ENCODE measurements around the gene TRIM74. TPM values are rescaled to one million over a fixed set of nuclear protein-coding genes. Genes with fewer than 3 reads are reported as not detected.
"Not testable (repeated sequence)": the region's sequence is repeated elsewhere in the genome, so short reads cannot be mapped to it uniquely, and the experiment has no call there.

The TRIM74 gene
- total RNA-seq, 2 experiments from 2014 or later = 0.72 to 0.86 TPM

- H3K27me3 Mint-ChIP-seq (ENCODE audit: low read depth); DNase-seq; intact Hi-C loops (cut with micrococcal nuclease); CTCF ChIA-PET; H3K27ac Mint-ChIP-seq; H3K4me1 Mint-ChIP-seq (ENCODE audit: low read depth); H3K9me3 Mint-ChIP-seq; H3K4me3 Mint-ChIP-seq; H3K36me3 Mint-ChIP-seq (ENCODE audit: low read depth): not testable (repeated sequence)
These were observed 5.5 kb upstream of the TRIM74 start for GRCh38 chr7:72974781-72975180.

GRCh38 chr7:72971505-72971904, 2.2 kb upstream of the TRIM74 start:
- CTCF ChIA-PET; H3K27me3 Mint-ChIP-seq (ENCODE audit: low read depth); H3K9me3 Mint-ChIP-seq; DNase-seq; H3K4me1 Mint-ChIP-seq (ENCODE audit: low read depth); H3K36me3 Mint-ChIP-seq (ENCODE audit: low read depth); H3K4me3 Mint-ChIP-seq; H3K27ac Mint-ChIP-seq; intact Hi-C loops (cut with micrococcal nuclease): not testable (repeated sequence)

- H3K36me3 Mint-ChIP-seq (ENCODE audit: low read depth); H3K27ac Mint-ChIP-seq; H3K27me3 Mint-ChIP-seq (ENCODE audit: low read depth); H3K4me1 Mint-ChIP-seq (ENCODE audit: low read depth); H3K9me3 Mint-ChIP-seq; H3K4me3 Mint-ChIP-seq; intact Hi-C loops (cut with micrococcal nuclease); CTCF ChIA-PET; DNase-seq: not testable (repeated sequence)
These were observed 422 bp upstream of the TRIM74 start for GRCh38 chr7:72969688-72970087.

- H3K4me1 Mint-ChIP-seq (ENCODE audit: low read depth); CTCF ChIA-PET; H3K4me3 Mint-ChIP-seq; H3K27ac Mint-ChIP-seq; H3K27me3 Mint-ChIP-seq (ENCODE audit: low read depth); H3K36me3 Mint-ChIP-seq (ENCODE audit: low read depth); intact Hi-C loops (cut with micrococcal nuclease); H3K9me3 Mint-ChIP-seq: not testable (repeated sequence)
- peak; percentile 3 for DNase-seq
These were observed 2.4 kb downstream of the TRIM74 start for GRCh38 chr7:72966892-72967291.

GRCh38 chr7:72965186-72965975, 3.9 kb downstream of the TRIM74 start:
- intact Hi-C loops (cut with micrococcal nuclease); H3K4me1 Mint-ChIP-seq (ENCODE audit: low read depth); DNase-seq; H3K4me3 Mint-ChIP-seq; H3K27me3 Mint-ChIP-seq (ENCODE audit: low read depth); H3K36me3 Mint-ChIP-seq (ENCODE audit: low read depth); H3K9me3 Mint-ChIP-seq; H3K27ac Mint-ChIP-seq; CTCF ChIA-PET: not testable (repeated sequence)

GRCh38 chr7:72963056-72963455, 6.2 kb downstream of the TRIM74 start:
- H3K9me3 Mint-ChIP-seq; H3K27me3 Mint-ChIP-seq (ENCODE audit: low read depth); H3K4me1 Mint-ChIP-seq (ENCODE audit: low read depth); H3K36me3 Mint-ChIP-seq (ENCODE audit: low read depth); intact Hi-C loops (cut with micrococcal nuclease); H3K4me3 Mint-ChIP-seq; DNase-seq; CTCF ChIA-PET; H3K27ac Mint-ChIP-seq: not testable (repeated sequence)

- H3K4me1 Mint-ChIP-seq (ENCODE audit: low read depth); H3K27me3 Mint-ChIP-seq (ENCODE audit: low read depth); H3K9me3 Mint-ChIP-seq; H3K36me3 Mint-ChIP-seq (ENCODE audit: low read depth); DNase-seq; H3K4me3 Mint-ChIP-seq; intact Hi-C loops (cut with micrococcal nuclease); H3K27ac Mint-ChIP-seq; CTCF ChIA-PET: not testable (repeated sequence)
These were observed 8.0 kb downstream of the TRIM74 start for GRCh38 chr7:72961346-72961650.

GRCh38 chr7:72960626-72961345, 8.5 kb downstream of the TRIM74 start:
- H3K27me3 Mint-ChIP-seq (ENCODE audit: low read depth); intact Hi-C loops (cut with micrococcal nuclease); H3K27ac Mint-ChIP-seq; H3K9me3 Mint-ChIP-seq; H3K36me3 Mint-ChIP-seq (ENCODE audit: low read depth); DNase-seq; CTCF ChIA-PET; H3K4me3 Mint-ChIP-seq; H3K4me1 Mint-ChIP-seq (ENCODE audit: low read depth): not testable (repeated sequence)

- H3K27me3 Mint-ChIP-seq (ENCODE audit: low read depth); H3K4me3 Mint-ChIP-seq; CTCF ChIA-PET; H3K27ac Mint-ChIP-seq; H3K4me1 Mint-ChIP-seq (ENCODE audit: low read depth); H3K36me3 Mint-ChIP-seq (ENCODE audit: low read depth); DNase-seq; intact Hi-C loops (cut with micrococcal nuclease); H3K9me3 Mint-ChIP-seq: not testable (repeated sequence)
These were observed 9.2 kb downstream of the TRIM74 start for GRCh38 chr7:72960029-72960428.

GRCh38 chr7:72954563-72955198, 14.6 kb downstream of the TRIM74 start:
- H3K36me3 Mint-ChIP-seq (ENCODE audit: low read depth); H3K9me3 Mint-ChIP-seq; DNase-seq; H3K4me1 Mint-ChIP-seq (ENCODE audit: low read depth); H3K27me3 Mint-ChIP-seq (ENCODE audit: low read depth); H3K27ac Mint-ChIP-seq; CTCF ChIA-PET; intact Hi-C loops (cut with micrococcal nuclease): not testable (repeated sequence)
- peak overlapping the region; percentile 68 for H3K4me3 Mint-ChIP-seq

GRCh38 chr7:72953901-72954562, 15.2 kb downstream of the TRIM74 start:
- H3K27ac Mint-ChIP-seq; intact Hi-C loops (cut with micrococcal nuclease); H3K27me3 Mint-ChIP-seq (ENCODE audit: low read depth); H3K4me3 Mint-ChIP-seq; DNase-seq; H3K9me3 Mint-ChIP-seq; H3K36me3 Mint-ChIP-seq (ENCODE audit: low read depth); CTCF ChIA-PET; H3K4me1 Mint-ChIP-seq (ENCODE audit: low read depth): not testable (repeated sequence)

GRCh38 chr7:72950432-72950831, 18.8 kb downstream of the TRIM74 start:
- H3K36me3 Mint-ChIP-seq (ENCODE audit: low read depth); H3K4me3 Mint-ChIP-seq; DNase-seq; H3K27ac Mint-ChIP-seq; H3K9me3 Mint-ChIP-seq; H3K27me3 Mint-ChIP-seq (ENCODE audit: low read depth); intact Hi-C loops (cut with micrococcal nuclease); CTCF ChIA-PET; H3K4me1 Mint-ChIP-seq (ENCODE audit: low read depth): not testable (repeated sequence)

GRCh38 chr7:72949686-72950085, 19.6 kb downstream of the TRIM74 start:
- H3K27me3 Mint-ChIP-seq (ENCODE audit: low read depth); intact Hi-C loops (cut with micrococcal nuclease); H3K27ac Mint-ChIP-seq; H3K4me3 Mint-ChIP-seq; CTCF ChIA-PET; H3K36me3 Mint-ChIP-seq (ENCODE audit: low read depth); H3K4me1 Mint-ChIP-seq (ENCODE audit: low read depth); DNase-seq; H3K9me3 Mint-ChIP-seq: not testable (repeated sequence)
